ENCODE data around the gene FAHD1. TPM values are rescaled to one million over a fixed set of nuclear protein-coding genes. Genes with fewer than 3 reads are reported as not detected.

FAHD1 gene
- total RNA-seq, 2 donors from 2014 or later = 14.4 to 17.5 TPM

GRCh38 chr16:1850981-1851380 lies 24.0 kb downstream of the FAHD1 start:
- H3K4me3 ChIP-seq = no peak overlapping the region
- no peaks in the 10 kb centered on the region for H3K36me3 ChIP-seq
- DNase-seq (ENCODE audit: low spot score) (no peak), ATAC-seq (ENCODE audit: insufficient number of reproducible peaks, low FRiP score, low read depth) (no peak)
- H3K27me3 ChIP-seq (replicated peaks; ENCODE audit: insufficient read depth) = no peaks in the 10 kb centered on the region
- H3K9me3 ChIP-seq = no peaks in the 10 kb centered on the region
- no peak for TF ChIP-seq CTCF (IDR thresholded peaks at IDR 0.05)
- H3K27ac ChIP-seq = no peak overlapping the region
- H3K4me1 ChIP-seq (ENCODE audit: control insufficient read depth in 1 of 2, low read depth in 2 of 2) = no peaks in the 10 kb centered on the region

GRCh38 chr16:1851793-1852192 lies 24.8 kb downstream of the FAHD1 start:
- no peak for TF ChIP-seq CTCF (IDR thresholded peaks at IDR 0.05)
- H3K27ac ChIP-seq = no peak overlapping the region
- no peaks in the 10 kb centered on the region for H3K9me3 ChIP-seq
- no peaks in the 10 kb centered on the region for H3K27me3 ChIP-seq (replicated peaks; ENCODE audit: insufficient read depth)
- no peaks in the 10 kb centered on the region for H3K4me1 ChIP-seq (ENCODE audit: control insufficient read depth in 1 of 2, low read depth in 2 of 2)
- no peak overlapping the region for H3K4me3 ChIP-seq
- H3K36me3 ChIP-seq = no peaks in the 10 kb centered on the region
- ATAC-seq (ENCODE audit: insufficient number of reproducible peaks, low FRiP score, low read depth) (no peak), DNase-seq (ENCODE audit: low spot score) (no peak)

GRCh38 chr16:1857433-1858097 lies 30.6 kb downstream of the FAHD1 start:
- Histone ChIP-seq H3K36me3 (no peaks in the 10 kb centered on the region), H3K27ac (no peak overlapping the region), H3K4me1 (ENCODE audit: control insufficient read depth in 1 of 2, low read depth in 2 of 2) (no peaks in the 10 kb centered on the region), H3K4me3 (no peak overlapping the region), H3K27me3 (replicated peaks; ENCODE audit: insufficient read depth) (no peaks in the 10 kb centered on the region), H3K9me3 (no peaks in the 10 kb centered on the region)
- DNase-seq (ENCODE audit: low spot score) (no peak), ATAC-seq (ENCODE audit: insufficient number of reproducible peaks, low FRiP score, low read depth) (no peak)
- no peak for TF ChIP-seq CTCF (IDR thresholded peaks at IDR 0.05)

GRCh38 chr16:1858189-1858865 lies 31.3 kb downstream of the FAHD1 start:
- no peak overlapping the region for H3K27ac ChIP-seq
- H3K36me3 ChIP-seq = no peaks in the 10 kb centered on the region
- no peaks in the 10 kb centered on the region for H3K9me3 ChIP-seq
- ATAC-seq (ENCODE audit: insufficient number of reproducible peaks, low FRiP score, low read depth) = no peak
- H3K27me3 ChIP-seq (replicated peaks; ENCODE audit: insufficient read depth) = no peaks in the 10 kb centered on the region
- DNase-seq (ENCODE audit: low spot score) = no peak
- TF ChIP-seq CTCF (IDR thresholded peaks at IDR 0.05) = no peak
- H3K4me1 ChIP-seq (ENCODE audit: control insufficient read depth in 1 of 2, low read depth in 2 of 2) = no peaks in the 10 kb centered on the region
- no peak overlapping the region for H3K4me3 ChIP-seq

DNA sequence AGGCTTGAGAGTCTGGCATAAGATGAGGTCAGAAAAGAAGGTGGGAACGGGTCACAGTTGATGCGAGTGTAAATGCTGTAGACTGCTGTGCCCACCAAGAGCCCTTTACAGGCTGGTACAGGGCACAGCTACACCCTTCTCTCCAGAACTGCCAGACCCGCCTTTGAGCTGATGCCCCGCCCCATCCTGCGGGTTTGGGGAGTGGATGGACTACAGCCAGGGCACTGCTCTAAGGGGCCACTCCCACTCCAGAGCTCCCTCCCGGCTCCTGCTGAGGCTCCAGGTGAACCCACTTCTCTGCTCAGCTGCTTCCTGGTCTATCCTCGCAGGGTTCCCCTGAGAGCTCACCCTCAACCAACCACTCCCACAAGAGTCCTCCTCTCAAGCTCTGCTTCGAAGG lies 32.6 kb downstream of the FAHD1 start:
- H3K27ac ChIP-seq = no peak overlapping the region
- no peaks in the 10 kb centered on the region for H3K9me3 ChIP-seq
- DNase-seq (ENCODE audit: low spot score) (no peak), ATAC-seq (ENCODE audit: insufficient number of reproducible peaks, low FRiP score, low read depth) (no peak)
- no peak overlapping the region for H3K4me3 ChIP-seq
- no peak for TF ChIP-seq CTCF (IDR thresholded peaks at IDR 0.05)
- H3K27me3 ChIP-seq (replicated peaks; ENCODE audit: insufficient read depth) = peaks cover 4% of the 10 kb centered on the region
- H3K4me1 ChIP-seq (ENCODE audit: control insufficient read depth in 1 of 2, low read depth in 2 of 2) = no peaks in the 10 kb centered on the region
- no peaks in the 10 kb centered on the region for H3K36me3 ChIP-seq

Measured in thoracic aorta (tissue), 2 donors.